Osteoblast (primary cell): ENCODE data around the gene SCARF1. TPM values are rescaled to one million over a fixed set of nuclear protein-coding genes. Genes with fewer than 3 reads are reported as not detected.

Experiments used
- DNase-seq: peaks from one replicate; pipeline ENCODE4 v3.0.0; 2011; ENCODE audit warnings: low spot score, mixed read lengths; ENCODE audit not compliant: insufficient read length; ENCODE audit errors: missing footprints
- H2AFZ ChIP-seq: 2 replicates; pipeline ENCODE4 v1.6.0; 2011; ENCODE audit warnings: mild to moderate bottlenecking, low read length
- H3K27ac ChIP-seq: 2 replicates; pipeline ENCODE4 v1.5.1; 2011; ENCODE audit warnings: mild to moderate bottlenecking, low read depth, low read length, moderate library complexity
- H3K27me3 ChIP-seq: 2 replicates; pipeline ENCODE4 v1.6.0; 2012; ENCODE audit warnings: mild to moderate bottlenecking, control low read depth, inconsistent platforms, low read length, moderate library complexity; ENCODE audit not compliant: insufficient read depth
- H3K36me3 ChIP-seq: 2 replicates; pipeline ENCODE4 v1.5.1; 2011; ENCODE audit warnings: mild to moderate bottlenecking, low read length, control low read depth, moderate library complexity; ENCODE audit not compliant: insufficient read depth
- H3K4me1 ChIP-seq: 2 replicates; pipeline ENCODE4 v1.5.1; 2011; ENCODE audit warnings: mild to moderate bottlenecking, low read length, control low read depth, moderate library complexity; ENCODE audit not compliant: insufficient read depth
- H3K4me2 ChIP-seq: 2 replicates; pipeline ENCODE4 v1.6.0; 2011; ENCODE audit warnings: mild to moderate bottlenecking, low read length; ENCODE audit not compliant: insufficient read depth
- H3K4me3 ChIP-seq: fragments of 200-600 bp; sonication (generic); 3 replicates; pipeline ENCODE4 v1.5.1; 2012; ENCODE audit warnings: mild to moderate bottlenecking, low read length, inconsistent platforms; ENCODE audit not compliant: insufficient read depth
- H3K79me2 ChIP-seq: 2 replicates; pipeline ENCODE4 v1.6.0; 2012; ENCODE audit warnings: mild to moderate bottlenecking, low read length, control low read depth, inconsistent platforms; ENCODE audit not compliant: insufficient read depth
- H3K9me3 ChIP-seq: 2 replicates; pipeline ENCODE4 v1.5.1; 2011; ENCODE audit warnings: low read depth, low read length, control low read depth
- H4K20me1 ChIP-seq: 2 replicates; pipeline ENCODE4 v1.6.0; 2012; ENCODE audit warnings: mild to moderate bottlenecking, low read length, control low read depth; ENCODE audit not compliant: insufficient read depth
- CTCF ChIP-seq: IDR thresholded peaks from 2 replicates; pipeline ENCODE4 v1.5.1; 2011; ENCODE audit warnings: mild to moderate bottlenecking, low read depth, low read length, moderate library complexity; ENCODE audit errors: extremely low read depth
- total RNA-seq: library from RNA; depleted of rRNA; stranded (reverse); fragments of >200 nt; gene quantifications from 2 replicates; pipeline ENCODE4 v1.2.3, GENCODE V29; 2012

Gene SCARF1
- total RNA-seq, 1 donor = 1.4 TPM

- no peaks in the 10 kb centered on the region for H3K9me3 ChIP-seq
- no peak for TF ChIP-seq CTCF
- no peak overlapping the region for H3K4me3 ChIP-seq
- H3K4me1 ChIP-seq = peaks cover 7% of the 10 kb centered on the region
- no peak overlapping the region for H3K27ac ChIP-seq
- no peaks in the 10 kb centered on the region for H3K27me3 ChIP-seq
- no peaks in the 10 kb centered on the region for H4K20me1 ChIP-seq
- no peak overlapping the region for H2AFZ ChIP-seq
- DNase-seq = no peak
- peaks cover 10% of the 10 kb centered on the region for H3K36me3 ChIP-seq
- H3K4me2 ChIP-seq = no peak overlapping the region
- no peaks in the 10 kb centered on the region for H3K79me2 ChIP-seq
These were observed 36.9 kb downstream of the SCARF1 start for GRCh38 chr17:1608676-1609075.

- DNase-seq = peak; percentile 17
These were observed 37.6 kb downstream of the SCARF1 start for GRCh38 chr17:1607971-1608320.

GRCh38 chr17:1606352-1606985 is 39.1 kb downstream of the SCARF1 start:
- Histone ChIP-seq H3K27me3 (no peaks in the 10 kb centered on the region), H3K27ac (no peak overlapping the region), H3K79me2 (no peaks in the 10 kb centered on the region), H3K36me3 (no peaks in the 10 kb centered on the region), H3K4me1 (peaks cover 7% of the 10 kb centered on the region), H3K4me2 (no peak overlapping the region), H2AFZ (no peak overlapping the region), H3K4me3 (no peak overlapping the region), H3K9me3 (no peaks in the 10 kb centered on the region), H4K20me1 (no peaks in the 10 kb centered on the region)
- DNase-seq = peak; percentile 45
- TF ChIP-seq CTCF = no peak

More at GRCh38 chr17:1607971-1608320, 37.6 kb downstream of the SCARF1 start:
- Histone ChIP-seq H3K4me3 (no peak overlapping the region), H3K27me3 (no peaks in the 10 kb centered on the region), H3K79me2 (no peaks in the 10 kb centered on the region), H2AFZ (no peak overlapping the region), H4K20me1 (no peaks in the 10 kb centered on the region), H3K27ac (no peak overlapping the region), H3K4me2 (no peak overlapping the region), H3K36me3 (peaks cover 7% of the 10 kb centered on the region), H3K9me3 (no peaks in the 10 kb centered on the region), H3K4me1 (peaks cover 7% of the 10 kb centered on the region)
- TF ChIP-seq CTCF = no peak

GRCh38 chr17:1605681-1606351 is 39.7 kb downstream of the SCARF1 start:
- Histone ChIP-seq H2AFZ (no peak overlapping the region), H3K79me2 (no peaks in the 10 kb centered on the region), H3K27ac (no peak overlapping the region), H3K36me3 (no peaks in the 10 kb centered on the region), H3K9me3 (no peaks in the 10 kb centered on the region), H3K4me2 (no peak overlapping the region), H3K27me3 (no peaks in the 10 kb centered on the region), H3K4me1 (peaks cover 7% of the 10 kb centered on the region), H4K20me1 (no peaks in the 10 kb centered on the region), H3K4me3 (no peak overlapping the region)
- no peak for TF ChIP-seq CTCF
- DNase-seq = no peak
